A673 (cell line): ENCODE data around the gene KRTAP10-11.
"Not testable (repeated sequence)": the region's sequence is repeated elsewhere in the genome, so short reads cannot be mapped to it uniquely, and the experiment has no call there.

Experiments
- EZH2 ChIP-seq: fragments of 200-600 bp; sonication (generic); IDR thresholded peaks from 2 replicates; pipeline ENCODE4 v1.6.1; 2017; ENCODE audit warnings: borderline replicate concordance, low read depth, mild to moderate bottlenecking, mixed read lengths, antibody characterized with exemption, low read length; ENCODE audit not compliant: poor library complexity, severe bottlenecking
- TF ChIP-seq, protein P1 (sequence below): fragments of 300-800, 200-600 bp; sonication (generic); conservative IDR thresholded peaks from 2 replicates; pipeline ENCODE4 v1.5.1; 2017; ENCODE audit warnings: low read depth, mild to moderate bottlenecking, antibody characterized with exemption, low read length, moderate library complexity, mixed read lengths

- TF ChIP-seq, protein P1, sequence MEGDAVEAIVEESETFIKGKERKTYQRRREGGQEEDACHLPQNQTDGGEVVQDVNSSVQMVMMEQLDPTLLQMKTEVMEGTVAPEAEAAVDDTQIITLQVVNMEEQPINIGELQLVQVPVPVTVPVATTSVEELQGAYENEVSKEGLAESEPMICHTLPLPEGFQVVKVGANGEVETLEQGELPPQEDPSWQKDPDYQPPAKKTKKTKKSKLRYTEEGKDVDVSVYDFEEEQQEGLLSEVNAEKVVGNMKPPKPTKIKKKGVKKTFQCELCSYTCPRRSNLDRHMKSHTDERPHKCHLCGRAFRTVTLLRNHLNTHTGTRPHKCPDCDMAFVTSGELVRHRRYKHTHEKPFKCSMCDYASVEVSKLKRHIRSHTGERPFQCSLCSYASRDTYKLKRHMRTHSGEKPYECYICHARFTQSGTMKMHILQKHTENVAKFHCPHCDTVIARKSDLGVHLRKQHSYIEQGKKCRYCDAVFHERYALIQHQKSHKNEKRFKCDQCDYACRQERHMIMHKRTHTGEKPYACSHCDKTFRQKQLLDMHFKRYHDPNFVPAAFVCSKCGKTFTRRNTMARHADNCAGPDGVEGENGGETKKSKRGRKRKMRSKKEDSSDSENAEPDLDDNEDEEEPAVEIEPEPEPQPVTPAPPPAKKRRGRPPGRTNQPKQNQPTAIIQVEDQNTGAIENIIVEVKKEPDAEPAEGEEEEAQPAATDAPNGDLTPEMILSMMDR = not testable (repeated sequence)
- TF ChIP-seq EZH2 = not testable (repeated sequence)
These were observed 18.9 kb upstream of the KRTAP10-11 start for GRCh38 chr21:44627181-44627822.
